GM12892 (cell line): Measurements from ENCODE around the gene GRK1.
"Not testable (repeated sequence)": the region's sequence is repeated elsewhere in the genome, so short reads cannot be mapped to it uniquely, and the experiment has no call there.

Experiments
- DNase-seq: peaks from one replicate; pipeline ENCODE4 v3.0.0; 2011; ENCODE audit not compliant: insufficient read length
- FAIRE-seq: peaks from 2 replicates; lab custom pipeline; 2011; peaks lifted over from hg19 to GRCh38; lab: Jason Lieb, UNC
- POLR2A ChIP-seq: IDR thresholded peaks from 2 replicates; pipeline ENCODE4 v1.6.1; 2011; ENCODE audit warnings: low read depth, low read length, control low read depth
- POLR2AphosphoS5 ChIP-seq: IDR thresholded peaks from 2 replicates; pipeline ENCODE4 v1.6.1; 2011; ENCODE audit warnings: low read depth, low read length, control low read depth
- TAF1 ChIP-seq: IDR thresholded peaks from 2 replicates; pipeline ENCODE4 v1.6.1; 2011; ENCODE audit warnings: low read depth, mild to moderate bottlenecking, control low read depth, low read length, borderline replicate concordance

The GRK1 gene

DNA sequence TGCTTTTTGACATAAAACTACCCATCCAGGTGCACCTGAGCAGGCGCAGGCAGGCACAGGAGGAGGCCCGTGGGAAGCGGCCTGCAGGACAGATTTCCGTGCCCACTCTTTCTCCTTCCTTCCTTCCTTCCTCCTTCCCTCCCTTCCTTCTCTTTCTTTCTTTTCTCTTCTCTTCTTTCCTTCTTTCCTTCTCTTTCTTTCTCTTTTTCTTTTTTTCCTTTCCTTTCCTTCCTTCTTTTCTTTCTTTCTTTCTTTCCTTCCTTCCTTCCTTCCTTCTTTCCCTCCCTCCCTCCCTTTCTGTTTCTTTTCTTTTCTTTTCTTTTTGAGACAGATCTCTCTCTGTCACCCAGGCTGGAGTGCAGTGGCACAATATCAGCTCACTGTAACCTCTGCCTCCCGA lies 70.8 kb downstream of the GRK1 start:
- FAIRE-seq, result no peak
- DNase-seq, result no peak
- TF ChIP-seq POLR2A, result no peak

DNA sequence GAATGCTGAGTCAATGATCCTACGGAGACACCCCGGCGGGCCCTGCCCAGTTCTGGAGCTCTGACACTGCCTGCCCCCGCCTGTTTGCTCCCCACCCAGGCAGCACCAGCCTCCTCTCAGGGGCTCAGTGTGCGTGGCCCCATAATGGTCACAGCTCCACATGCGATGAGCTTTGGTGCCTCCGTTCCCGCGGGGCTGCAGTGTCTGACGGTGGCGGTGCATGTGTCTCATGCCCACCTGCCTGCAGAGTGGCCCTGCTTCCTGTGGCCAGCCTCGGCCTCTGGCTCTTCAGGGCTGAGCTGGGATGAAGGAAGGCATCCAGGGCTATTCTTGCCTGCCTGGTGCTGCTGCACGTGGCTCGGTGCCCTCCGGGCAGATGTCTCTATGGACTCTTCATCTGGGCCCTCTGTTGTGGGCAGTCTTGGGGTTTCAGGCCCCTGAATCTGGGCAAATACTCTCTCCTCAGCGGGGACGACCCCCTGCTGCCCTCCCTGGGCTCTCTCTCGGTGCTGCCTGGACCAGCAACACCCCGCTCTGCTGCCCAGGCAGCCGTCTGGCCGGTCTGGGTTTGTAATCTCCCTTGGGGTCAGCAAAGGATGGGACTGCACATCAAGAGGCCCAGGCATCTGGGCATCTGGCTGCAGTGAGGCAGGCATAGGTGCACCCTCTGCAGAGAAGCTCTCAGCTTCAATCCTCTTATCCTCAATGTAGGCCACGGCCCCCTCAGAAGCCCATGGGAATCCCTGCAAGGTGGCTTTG lies 72.7 kb downstream of the GRK1 start:
- no peak for FAIRE-seq

GRCh38 chr13:113740286-113740556 lies 73.2 kb downstream of the GRK1 start:
- DNase-seq (no peak), FAIRE-seq (no peak)
- TF ChIP-seq TAF1, result no peak
- TF ChIP-seq POLR2A, result no peak
- no peak for TF ChIP-seq POLR2AphosphoS5

More for the DNA sequence above, 72.7 kb downstream of the GRK1 start:
- DNase-seq, result no peak
- no peak for TF ChIP-seq POLR2AphosphoS5
- no peak for TF ChIP-seq POLR2A
- TF ChIP-seq TAF1, result no peak

DNA sequence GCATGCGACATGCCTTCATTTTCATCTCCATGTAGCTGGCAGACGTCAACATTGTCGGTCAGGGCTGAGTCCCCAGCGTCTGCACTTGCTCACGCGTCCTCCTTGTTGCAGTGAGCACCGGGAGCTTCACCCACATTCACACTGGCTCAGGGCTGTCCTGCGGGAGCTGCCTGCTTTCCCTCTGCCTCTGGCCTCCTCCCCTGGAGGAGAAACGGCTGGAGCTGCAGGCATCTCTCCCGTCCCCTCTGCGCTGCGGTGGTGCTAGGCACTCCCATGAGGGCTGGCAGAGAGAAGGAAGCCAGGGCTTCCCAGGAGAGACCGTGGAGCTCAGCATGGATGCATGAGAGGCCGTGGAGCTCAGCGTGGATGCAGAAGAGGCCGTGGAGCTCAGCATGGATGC lies 73.6 kb downstream of the GRK1 start:
- DNase-seq (no peak), FAIRE-seq (no peak)
- TF ChIP-seq POLR2A (no peak), TAF1 (no peak), POLR2AphosphoS5 (no peak)

DNA sequence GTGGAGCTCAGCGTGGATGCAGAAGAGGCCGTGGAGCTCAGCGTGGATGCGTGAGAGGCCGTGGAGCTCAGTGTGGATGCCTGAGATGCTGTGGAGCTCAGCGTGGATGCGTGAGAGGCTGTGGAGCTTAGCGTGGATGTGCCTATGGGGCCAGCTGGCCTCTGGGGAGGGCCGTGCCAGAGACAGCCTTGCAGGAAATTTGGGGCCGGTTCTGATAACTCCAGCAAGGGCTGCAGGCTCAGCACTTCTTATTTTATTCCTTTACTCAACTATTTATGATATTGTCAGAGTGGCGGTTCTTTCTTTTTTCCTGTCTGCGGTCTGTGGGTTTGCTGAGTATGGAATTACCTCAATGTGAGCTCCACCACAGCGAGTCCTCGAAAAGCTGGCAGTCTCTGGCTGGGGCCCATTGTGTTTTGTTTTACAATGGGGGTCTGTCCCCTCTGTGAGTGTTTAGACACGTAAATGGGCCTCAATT lies 74.2 kb downstream of the GRK1 start:
- FAIRE-seq, result no peak
- no peak for TF ChIP-seq POLR2AphosphoS5
- no peak for TF ChIP-seq POLR2A
- no peak for TF ChIP-seq TAF1
- no peak for DNase-seq

- FAIRE-seq, result no peak
Observed at GRCh38 chr13:113742000-113742441, 75.0 kb downstream of the GRK1 start.

GRCh38 chr13:113742445-113743120 lies 75.6 kb downstream of the GRK1 start:
- FAIRE-seq (no peak), DNase-seq (no peak)
- no peak for TF ChIP-seq POLR2A
- TF ChIP-seq POLR2AphosphoS5, result no peak
- TF ChIP-seq TAF1, result no peak

More at GRCh38 chr13:113742000-113742441, 75.0 kb downstream of the GRK1 start:
- TF ChIP-seq POLR2A (no peak), POLR2AphosphoS5 (no peak), TAF1 (no peak)
- no peak for DNase-seq

DNA sequence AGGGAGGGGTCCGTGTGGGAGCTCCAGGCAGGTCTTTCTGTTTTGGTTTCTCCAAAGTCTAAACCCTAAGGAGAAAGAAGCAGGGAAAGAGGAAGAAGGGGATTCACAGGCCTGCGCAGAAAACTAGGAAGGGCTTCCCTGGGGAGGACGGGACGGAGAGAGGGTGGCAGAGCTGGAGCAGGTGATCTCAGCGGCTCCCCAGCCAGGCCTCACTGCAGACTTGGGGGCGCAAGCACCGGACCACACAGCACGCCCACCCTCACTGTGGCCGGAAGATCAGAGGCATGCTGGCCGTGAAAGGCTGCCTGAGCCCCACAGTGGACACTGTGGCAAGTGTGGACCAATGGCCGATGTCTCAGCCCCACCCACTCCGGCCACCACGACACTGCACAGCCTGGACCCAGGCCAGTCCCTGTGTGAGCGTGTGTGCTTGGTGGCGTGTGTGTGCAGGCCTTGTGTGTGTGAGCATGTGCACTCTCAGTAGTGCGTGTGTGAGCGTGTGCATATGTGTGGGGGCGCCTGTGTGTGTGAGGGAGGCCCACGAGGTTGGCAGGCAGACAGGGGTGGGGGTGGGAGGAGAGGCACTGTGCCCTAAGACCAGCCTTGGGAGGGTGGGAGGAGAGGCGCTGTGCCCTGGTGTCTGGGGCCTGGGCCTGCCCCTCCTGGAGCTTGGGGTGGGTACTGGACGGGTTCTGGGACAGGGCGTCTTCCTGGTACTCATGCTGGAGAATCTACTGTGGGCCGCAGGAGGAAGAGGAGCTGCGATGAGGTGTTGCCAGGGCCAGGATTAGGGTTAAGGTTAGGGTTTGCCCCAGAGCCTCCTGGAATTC lies 76.6 kb downstream of the GRK1 start:
- TF ChIP-seq POLR2A, result no peak
- no peak for FAIRE-seq
- no peak for DNase-seq

DNA sequence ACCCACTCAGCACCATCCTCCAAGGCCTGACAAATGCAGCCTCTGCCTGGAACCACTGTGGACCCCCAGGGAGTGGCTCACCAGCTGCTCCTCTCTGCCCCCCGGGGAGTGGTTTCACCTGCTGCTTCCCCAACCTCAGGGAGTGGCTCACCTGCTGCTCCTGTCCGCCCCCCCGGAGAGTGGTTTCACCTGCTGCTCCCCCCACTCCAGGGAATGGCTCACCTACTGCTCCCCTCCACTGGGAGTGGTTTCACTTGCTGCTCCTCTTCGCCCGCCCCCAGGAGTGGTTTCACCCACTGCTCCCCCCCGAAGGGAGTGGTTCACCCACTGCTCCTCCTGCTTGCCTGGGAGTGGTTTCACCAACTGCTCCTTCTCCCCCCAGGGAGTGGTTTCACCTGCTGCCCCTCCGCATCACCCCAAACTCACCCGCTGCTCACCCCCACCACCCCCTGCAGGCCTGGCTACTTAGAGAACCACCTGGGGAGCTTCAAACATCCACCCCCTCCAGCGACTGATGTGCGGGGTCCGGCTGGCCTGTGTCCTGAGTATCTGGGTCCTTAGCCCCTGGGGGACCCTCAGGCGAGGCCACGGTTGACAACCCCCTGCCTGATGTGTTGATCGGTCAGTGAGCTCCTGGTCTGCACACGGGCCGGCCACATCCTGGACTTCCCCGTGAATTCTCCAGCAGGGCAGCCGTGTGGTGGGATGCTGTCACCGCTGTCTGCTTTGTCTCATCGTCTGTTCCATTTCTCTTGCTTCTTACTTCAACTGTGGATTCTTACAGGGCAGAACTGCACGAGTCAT lies 77.4 kb downstream of the GRK1 start:
- DNase-seq (no peak), FAIRE-seq (no peak)
- no peak for TF ChIP-seq POLR2AphosphoS5

DNA sequence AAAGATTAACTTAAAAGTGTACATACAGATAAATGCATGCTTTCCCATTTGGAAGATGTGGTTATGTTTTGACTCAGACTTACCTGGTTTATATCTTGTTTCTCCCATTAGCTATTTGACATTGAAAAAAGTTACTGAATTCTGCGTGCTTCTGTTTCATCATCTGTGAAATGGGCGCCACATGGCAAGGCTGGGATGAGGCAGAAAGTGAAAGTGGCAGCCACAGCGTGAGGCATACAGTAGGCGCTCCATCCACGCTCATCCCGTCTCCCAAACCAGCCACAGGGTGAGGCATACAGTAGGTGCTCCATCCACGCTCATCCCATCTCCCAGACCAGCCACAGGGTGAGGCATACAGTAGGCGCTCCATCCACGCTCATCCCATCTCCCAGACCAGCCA lies 78.0 kb downstream of the GRK1 start:
- no peak for FAIRE-seq

DNA sequence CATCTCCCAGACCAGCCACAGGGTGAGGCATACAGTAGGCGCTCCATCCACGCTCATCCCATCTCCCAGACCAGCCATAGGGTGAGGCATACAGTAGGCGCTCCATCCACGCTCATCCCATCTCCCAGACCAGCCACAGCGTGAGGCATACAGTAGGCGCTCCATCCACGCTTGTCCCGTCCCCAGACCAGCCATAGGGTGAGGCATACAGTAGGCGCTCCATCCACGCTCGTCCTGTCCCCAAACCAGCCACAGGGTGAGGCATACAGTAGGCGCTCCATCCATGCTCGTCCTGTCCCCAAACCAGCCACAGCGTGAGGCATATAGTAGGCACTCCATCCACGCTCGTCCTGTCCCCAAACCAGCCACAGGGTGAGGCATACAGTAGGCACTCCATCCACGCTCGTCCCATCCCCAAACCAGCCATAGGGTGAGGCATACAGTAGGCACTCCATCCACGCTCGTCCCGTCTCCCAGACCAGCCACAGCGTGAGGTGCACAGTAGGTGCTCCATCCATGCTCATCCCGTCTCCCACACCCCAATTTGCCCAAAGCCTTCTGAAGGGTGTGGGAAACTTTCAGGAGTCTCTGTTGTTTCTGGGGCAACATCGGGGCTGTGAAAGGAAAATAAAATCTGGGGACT lies 78.6 kb downstream of the GRK1 start:
- FAIRE-seq, result not testable (repeated sequence)

More for the DNA sequence above, 78.0 kb downstream of the GRK1 start:
- no peak for TF ChIP-seq POLR2AphosphoS5
- no peak for TF ChIP-seq TAF1
- TF ChIP-seq POLR2A, result no peak
- no peak for DNase-seq

More for the DNA sequence above, 78.6 kb downstream of the GRK1 start:
- DNase-seq, result not testable (repeated sequence)
